ENCODE measurements around the gene STK31.

STK31 gene

GRCh38 chr7:23709081-23709750 is 803 bp upstream of the STK31 start:
- Mint-ChIP-seq H3K27ac (no peak overlapping the region), H3K36me3 (ENCODE audit: low read depth) (peaks cover 25% of the 10 kb centered on the region), H3K4me3 (no peak overlapping the region), H3K9me3 (peaks cover 45% of the 10 kb centered on the region), H3K27me3 (ENCODE audit: low read depth, poor library complexity) (no peaks in the 10 kb centered on the region), H3K4me1 (no peaks in the 10 kb centered on the region)
- no peak for TF ChIP-seq CTCF (IDR thresholded peaks at IDR 0.05)
- no peak for DNase-seq

DNA sequence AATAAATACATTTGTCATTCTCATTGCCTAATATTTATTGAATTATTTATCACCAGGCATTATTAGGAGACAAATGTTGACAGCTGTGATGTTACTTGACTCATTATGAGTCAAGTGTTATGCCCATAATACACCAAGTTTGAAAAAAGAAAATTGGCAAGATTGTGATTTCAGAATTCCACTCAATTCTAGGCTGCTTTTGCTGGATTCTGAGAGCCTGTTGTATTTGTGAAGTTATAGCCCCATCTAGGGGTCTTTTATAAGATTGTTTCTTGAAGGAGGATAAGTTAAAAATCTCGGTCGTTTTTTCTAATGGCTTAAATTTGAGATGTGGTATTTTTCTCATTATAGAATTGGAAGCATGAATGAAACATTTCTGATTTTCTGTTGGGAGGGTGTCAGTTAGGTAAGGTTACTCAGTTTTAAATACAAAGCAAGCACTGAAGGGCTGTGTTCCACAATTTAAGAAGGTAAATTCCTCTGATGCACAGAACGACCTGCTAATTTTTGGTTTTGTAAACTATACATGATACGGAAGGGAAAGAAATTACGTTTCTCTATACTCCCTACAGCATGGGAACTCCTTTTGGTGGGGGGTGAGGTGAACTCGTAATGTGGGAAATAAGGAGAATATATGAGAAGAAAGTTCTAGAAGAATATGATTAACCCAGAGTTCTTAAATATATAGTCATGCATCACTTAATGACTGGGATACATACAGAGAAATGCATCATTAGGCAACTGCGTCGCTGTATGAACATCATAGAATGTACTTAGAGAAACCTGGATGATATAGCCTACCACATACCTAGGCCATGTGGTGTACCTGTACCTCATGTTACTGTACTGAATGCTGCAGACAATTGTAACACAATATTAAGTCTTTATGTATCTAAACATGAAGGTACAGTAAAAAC is 2.6 kb downstream of the STK31 start:
- Mint-ChIP-seq H3K4me1 (no peaks in the 10 kb centered on the region), H3K27ac (no peak overlapping the region), H3K27me3 (ENCODE audit: low read depth, poor library complexity) (no peaks in the 10 kb centered on the region), H3K9me3 (peaks cover 11% of the 10 kb centered on the region), H3K4me3 (no peak overlapping the region), H3K36me3 (ENCODE audit: low read depth) (no peaks in the 10 kb centered on the region)
- TF ChIP-seq CTCF (IDR thresholded peaks at IDR 0.05), result peak; percentile 63
- no peak for DNase-seq

GRCh38 chr7:23713285-23714149 is 3.5 kb downstream of the STK31 start:
- no peak for DNase-seq
- H3K4me1 Mint-ChIP-seq, result no peaks in the 10 kb centered on the region
- H3K9me3 Mint-ChIP-seq, result peaks cover 4% of the 10 kb centered on the region
- peak overlapping the region; percentile 62 for H3K27ac Mint-ChIP-seq
- H3K4me3 Mint-ChIP-seq, result no peak overlapping the region
- no peak for TF ChIP-seq CTCF (IDR thresholded peaks at IDR 0.05)
- H3K27me3 Mint-ChIP-seq (ENCODE audit: low read depth, poor library complexity), result no peaks in the 10 kb centered on the region
- no peaks in the 10 kb centered on the region for H3K36me3 Mint-ChIP-seq (ENCODE audit: low read depth)

DNA sequence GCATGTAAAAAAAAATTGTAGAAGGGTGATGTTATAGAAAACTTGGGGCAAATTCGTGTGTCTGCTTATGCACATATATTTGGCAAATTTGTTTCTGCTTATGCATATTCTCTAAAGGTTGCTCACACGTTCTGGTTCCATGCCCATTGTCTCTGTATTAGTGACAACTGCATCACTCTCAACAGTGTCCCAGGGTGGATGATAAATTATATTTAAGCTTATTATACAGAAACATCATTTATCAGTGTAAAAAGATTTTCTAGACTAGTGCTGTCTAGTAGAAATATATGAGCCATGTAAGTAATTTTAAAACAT is 4.1 kb downstream of the STK31 start:
- no peaks in the 10 kb centered on the region for H3K36me3 Mint-ChIP-seq (ENCODE audit: low read depth)
- H3K4me3 Mint-ChIP-seq, result no peak overlapping the region
- no peak for DNase-seq
- peak overlapping the region; percentile 62 for H3K27ac Mint-ChIP-seq
- TF ChIP-seq CTCF (IDR thresholded peaks at IDR 0.05), result no peak
- no peaks in the 10 kb centered on the region for H3K27me3 Mint-ChIP-seq (ENCODE audit: low read depth, poor library complexity)
- H3K4me1 Mint-ChIP-seq, result no peaks in the 10 kb centered on the region
- H3K9me3 Mint-ChIP-seq, result peaks cover 4% of the 10 kb centered on the region

DNA sequence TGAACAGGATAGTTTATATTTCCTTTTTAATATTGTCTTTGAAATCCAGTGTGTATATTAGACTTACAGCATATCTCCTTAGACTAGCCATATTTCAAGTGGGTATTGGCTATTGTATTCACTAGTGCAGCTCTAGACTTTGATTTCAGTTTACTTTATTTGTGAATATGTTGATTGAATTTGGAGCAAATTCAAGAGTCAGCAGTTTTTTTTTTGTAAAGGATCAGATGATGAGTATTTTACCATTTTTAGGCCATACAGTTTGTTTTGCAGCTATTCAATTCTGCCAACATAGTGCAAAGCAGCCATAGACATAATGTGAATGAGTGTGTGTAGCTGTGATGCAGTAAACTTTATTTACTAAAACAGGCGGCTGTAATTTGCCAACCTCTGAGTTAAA is 4.6 kb downstream of the STK31 start:
- TF ChIP-seq CTCF (IDR thresholded peaks at IDR 0.05), result no peak
- no peaks in the 10 kb centered on the region for H3K36me3 Mint-ChIP-seq (ENCODE audit: low read depth)
- H3K9me3 Mint-ChIP-seq, result peaks cover 4% of the 10 kb centered on the region
- H3K27ac Mint-ChIP-seq, result no peak overlapping the region
- H3K4me1 Mint-ChIP-seq, result no peaks in the 10 kb centered on the region
- no peak for DNase-seq
- H3K27me3 Mint-ChIP-seq (ENCODE audit: low read depth, poor library complexity), result no peaks in the 10 kb centered on the region
- no peak overlapping the region for H3K4me3 Mint-ChIP-seq

Data from nephron progenitor cell (in vitro differentiated cells).